NCI-H187 (cell line): ENCODE results near the gene METTL6.
"Not testable (repeated sequence)": the region's sequence is repeated elsewhere in the genome, so short reads cannot be mapped to it uniquely, and the experiment has no call there.

Experiments used
- DNase-seq, 2 experiments: peaks; one replicate each; lab custom pipeline; 2025; lab: John Stamatoyannopoulos, UW

Gene METTL6

GRCh38 chr3:15403495-15403894 lies 23.8 kb downstream of the METTL6 start:
- DNase-seq = no peak

- no peak for DNase-seq
Observed at GRCh38 chr3:15401936-15402335, 25.4 kb downstream of the METTL6 start.

- DNase-seq = no peak
Observed at GRCh38 chr3:15399970-15400369, 27.4 kb downstream of the METTL6 start.

GRCh38 chr3:15398731-15399133 lies 28.6 kb downstream of the METTL6 start:
- not testable (repeated sequence) for DNase-seq

GRCh38 chr3:15393252-15393651 lies 34.1 kb downstream of the METTL6 start:
- not testable (repeated sequence) for DNase-seq

- DNase-seq = no peak
Observed at GRCh38 chr3:15391007-15391406, 36.3 kb downstream of the METTL6 start.

GRCh38 chr3:15390460-15390859 lies 36.9 kb downstream of the METTL6 start:
- no peak for DNase-seq

GRCh38 chr3:15388335-15388734 lies 39.0 kb downstream of the METTL6 start:
- not testable (repeated sequence) for DNase-seq

GRCh38 chr3:15387735-15388134 lies 39.6 kb downstream of the METTL6 start:
- no peak for DNase-seq

GRCh38 chr3:15387171-15387581 lies 40.2 kb downstream of the METTL6 start:
- DNase-seq = no peak

- DNase-seq = not testable (repeated sequence)
Observed at GRCh38 chr3:15386654-15386955, 40.7 kb downstream of the METTL6 start.

- no peak for DNase-seq
Observed at GRCh38 chr3:15385901-15386653, 41.3 kb downstream of the METTL6 start.

- DNase-seq = not testable (repeated sequence)
Observed at GRCh38 chr3:15385238-15385695, 42.1 kb downstream of the METTL6 start.

GRCh38 chr3:15384510-15385237 lies 42.7 kb downstream of the METTL6 start:
- no peak for DNase-seq

GRCh38 chr3:15382405-15382923 lies 44.9 kb downstream of the METTL6 start:
- DNase-seq = no peak

- DNase-seq = no peak
Observed at GRCh38 chr3:15380980-15381890, 46.1 kb downstream of the METTL6 start.

GRCh38 chr3:15377961-15378791 lies 49.2 kb downstream of the METTL6 start:
- DNase-seq = peak; percentile 37 to 58

GRCh38 chr3:15375461-15376000 lies 51.8 kb downstream of the METTL6 start:
- DNase-seq = no peak

GRCh38 chr3:15372918-15373317 lies 54.4 kb downstream of the METTL6 start:
- no peak for DNase-seq

- DNase-seq = no peak
Observed at GRCh38 chr3:15368561-15369135, 58.7 kb downstream of the METTL6 start.

- no peak for DNase-seq
Observed at GRCh38 chr3:15367059-15367458, 60.3 kb downstream of the METTL6 start.
